Rectal smooth muscle tissue (tissue), 1 donor: ENCODE data around the gene ARID5B.

Experiments used
- H3K27ac ChIP-seq: one replicate; pipeline ENCODE4 v1.7.0; 2013; ENCODE audit warnings: low read depth, low read length, inconsistent platforms
- H3K27me3 ChIP-seq: one replicate; pipeline ENCODE4 v1.7.0; 2013; ENCODE audit warnings: low read length; ENCODE audit not compliant: control insufficient read depth, insufficient read depth
- H3K36me3 ChIP-seq: one replicate; pipeline ENCODE4 v1.7.0; 2013; ENCODE audit warnings: low read length; ENCODE audit not compliant: control insufficient read depth, insufficient read depth
- H3K4me1 ChIP-seq: one replicate; pipeline ENCODE4 v1.7.0; 2013; ENCODE audit warnings: low read length; ENCODE audit not compliant: control insufficient read depth, insufficient read depth
- H3K4me3 ChIP-seq: one replicate; pipeline ENCODE4 v1.7.0; 2013; ENCODE audit warnings: low read length
- H3K9ac ChIP-seq: one replicate; pipeline ENCODE4 v1.7.0; 2013; ENCODE audit warnings: low read length

ARID5B gene

GRCh38 chr10:62083412-62084267 lies 182.1 kb downstream of the ARID5B start:
- H3K27ac ChIP-seq, result peak overlapping the region; percentile 47
- peaks cover 7% of the 10 kb centered on the region for H3K36me3 ChIP-seq
- H3K9ac ChIP-seq, result no peak overlapping the region
- H3K4me3 ChIP-seq, result peak overlapping the region; percentile 17
- peaks cover 33% of the 10 kb centered on the region for H3K4me1 ChIP-seq
- no peaks in the 10 kb centered on the region for H3K27me3 ChIP-seq

DNA sequence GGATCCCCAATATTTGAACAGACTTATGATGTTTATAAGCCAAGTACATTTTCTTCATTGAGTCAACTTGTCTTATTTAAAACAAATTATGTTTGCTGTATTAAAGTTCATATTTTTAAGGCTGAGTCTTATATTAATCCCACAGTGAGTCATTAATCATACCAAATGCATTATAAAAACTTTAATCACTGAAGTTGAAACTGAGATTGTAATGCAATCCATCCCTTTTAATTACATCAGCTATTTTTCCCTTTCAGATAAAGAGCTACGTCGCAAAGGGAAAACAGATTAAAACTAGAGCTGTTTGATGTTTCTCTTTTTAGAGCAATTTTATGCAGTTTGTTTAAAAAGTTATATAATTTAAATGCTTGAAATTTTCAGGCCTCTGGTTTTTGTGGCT lies 183.0 kb downstream of the ARID5B start:
- Histone ChIP-seq H3K4me1 (peaks cover 33% of the 10 kb centered on the region), H3K36me3 (peaks cover 7% of the 10 kb centered on the region)

GRCh38 chr10:62085404-62085803 lies 183.9 kb downstream of the ARID5B start:
- H3K36me3 ChIP-seq, result peaks cover 5% of the 10 kb centered on the region
- no peak overlapping the region for H3K4me3 ChIP-seq
- H3K27me3 ChIP-seq, result no peaks in the 10 kb centered on the region
- H3K4me1 ChIP-seq, result peaks cover 33% of the 10 kb centered on the region
- no peak overlapping the region for H3K9ac ChIP-seq
- H3K27ac ChIP-seq, result peak overlapping the region; percentile 47

More for the DNA sequence above, 183.0 kb downstream of the ARID5B start:
- Histone ChIP-seq H3K27ac (peak overlapping the region; percentile 47), H3K9ac (no peak overlapping the region), H3K4me3 (no peak overlapping the region), H3K27me3 (no peaks in the 10 kb centered on the region)

DNA sequence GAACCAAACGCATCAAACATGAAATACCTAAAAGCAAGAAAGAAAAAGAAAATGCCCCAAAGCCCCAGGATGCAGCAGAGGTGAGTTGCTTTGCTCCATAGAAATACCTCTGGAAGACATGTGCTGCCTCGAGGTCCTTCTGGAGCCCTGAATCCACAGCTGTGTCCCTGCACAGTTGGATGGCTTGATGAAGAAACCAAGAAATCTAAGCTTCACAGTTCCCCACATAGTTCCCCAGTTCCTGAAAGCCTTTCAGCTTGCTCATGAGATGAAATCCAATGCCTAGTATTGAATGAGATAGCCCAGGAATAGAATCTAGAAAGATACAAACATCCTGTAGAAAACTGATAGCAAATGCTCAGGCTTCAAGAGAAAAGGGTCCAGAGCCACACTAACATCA lies 184.3 kb downstream of the ARID5B start:
- Histone ChIP-seq H3K4me3 (no peak overlapping the region), H3K9ac (no peak overlapping the region), H3K27ac (peak overlapping the region; percentile 2), H3K36me3 (peaks cover 6% of the 10 kb centered on the region), H3K27me3 (no peaks in the 10 kb centered on the region), H3K4me1 (peaks cover 32% of the 10 kb centered on the region)

DNA sequence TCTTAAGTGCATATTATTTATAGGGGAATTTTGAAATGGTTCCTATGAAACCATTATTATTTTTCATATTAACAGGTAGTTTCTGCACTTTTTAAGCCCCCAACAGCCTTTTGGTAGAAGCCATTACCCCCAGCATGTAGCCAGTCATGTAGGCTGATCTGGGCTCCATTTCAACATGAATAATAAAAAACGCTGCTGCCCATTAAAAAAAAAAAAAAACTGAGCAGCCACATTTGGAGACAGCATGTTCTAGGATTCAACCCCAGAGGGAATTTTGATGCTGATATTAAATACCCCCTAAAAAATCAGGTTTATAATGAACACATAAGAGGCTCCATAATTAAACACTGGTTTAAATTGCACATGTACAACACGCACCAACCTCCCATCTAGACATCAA lies 185.8 kb downstream of the ARID5B start:
- Histone ChIP-seq H3K4me1 (peaks cover 18% of the 10 kb centered on the region), H3K4me3 (no peak overlapping the region), H3K9ac (no peak overlapping the region), H3K36me3 (peaks cover 20% of the 10 kb centered on the region), H3K27me3 (no peaks in the 10 kb centered on the region), H3K27ac (no peak overlapping the region)

- Histone ChIP-seq H3K4me1 (peaks cover 14% of the 10 kb centered on the region), H3K4me3 (no peak overlapping the region), H3K27me3 (no peaks in the 10 kb centered on the region), H3K9ac (no peak overlapping the region), H3K27ac (no peak overlapping the region), H3K36me3 (peaks cover 24% of the 10 kb centered on the region)
Observed at GRCh38 chr10:62088786-62089185, 187.3 kb downstream of the ARID5B start.

- Histone ChIP-seq H3K4me1 (peaks cover 25% of the 10 kb centered on the region), H3K27ac (no peak overlapping the region), H3K27me3 (no peaks in the 10 kb centered on the region), H3K9ac (no peak overlapping the region), H3K4me3 (no peak overlapping the region), H3K36me3 (peaks cover 20% of the 10 kb centered on the region)
Observed at GRCh38 chr10:62092301-62093030, 191.0 kb downstream of the ARID5B start.

DNA sequence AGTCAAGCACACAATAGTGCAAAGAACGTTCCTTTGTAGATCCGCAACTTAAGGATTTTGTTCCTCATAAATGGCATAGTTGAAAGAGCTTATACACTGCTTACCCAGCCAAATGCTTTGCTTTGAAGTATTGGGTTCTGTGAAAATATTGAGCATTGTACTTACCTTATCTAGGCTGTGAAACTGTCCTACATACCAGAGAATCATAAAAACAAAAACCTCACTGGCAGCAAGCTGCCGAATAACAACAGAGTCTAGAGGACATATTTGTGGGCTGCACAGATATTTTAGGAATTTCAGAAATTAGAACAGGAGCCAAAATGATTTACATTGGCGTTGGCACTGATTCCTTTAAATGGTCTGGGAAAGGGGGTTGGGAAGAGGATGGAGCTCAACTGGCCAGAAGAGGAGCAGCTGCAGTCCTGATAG lies 192.4 kb downstream of the ARID5B start:
- peaks cover 20% of the 10 kb centered on the region for H3K36me3 ChIP-seq
- H3K27ac ChIP-seq, result peak overlapping the region; percentile 47
- H3K27me3 ChIP-seq, result no peaks in the 10 kb centered on the region
- peaks cover 25% of the 10 kb centered on the region for H3K4me1 ChIP-seq
- H3K9ac ChIP-seq, result no peak overlapping the region
- H3K4me3 ChIP-seq, result no peak overlapping the region

DNA sequence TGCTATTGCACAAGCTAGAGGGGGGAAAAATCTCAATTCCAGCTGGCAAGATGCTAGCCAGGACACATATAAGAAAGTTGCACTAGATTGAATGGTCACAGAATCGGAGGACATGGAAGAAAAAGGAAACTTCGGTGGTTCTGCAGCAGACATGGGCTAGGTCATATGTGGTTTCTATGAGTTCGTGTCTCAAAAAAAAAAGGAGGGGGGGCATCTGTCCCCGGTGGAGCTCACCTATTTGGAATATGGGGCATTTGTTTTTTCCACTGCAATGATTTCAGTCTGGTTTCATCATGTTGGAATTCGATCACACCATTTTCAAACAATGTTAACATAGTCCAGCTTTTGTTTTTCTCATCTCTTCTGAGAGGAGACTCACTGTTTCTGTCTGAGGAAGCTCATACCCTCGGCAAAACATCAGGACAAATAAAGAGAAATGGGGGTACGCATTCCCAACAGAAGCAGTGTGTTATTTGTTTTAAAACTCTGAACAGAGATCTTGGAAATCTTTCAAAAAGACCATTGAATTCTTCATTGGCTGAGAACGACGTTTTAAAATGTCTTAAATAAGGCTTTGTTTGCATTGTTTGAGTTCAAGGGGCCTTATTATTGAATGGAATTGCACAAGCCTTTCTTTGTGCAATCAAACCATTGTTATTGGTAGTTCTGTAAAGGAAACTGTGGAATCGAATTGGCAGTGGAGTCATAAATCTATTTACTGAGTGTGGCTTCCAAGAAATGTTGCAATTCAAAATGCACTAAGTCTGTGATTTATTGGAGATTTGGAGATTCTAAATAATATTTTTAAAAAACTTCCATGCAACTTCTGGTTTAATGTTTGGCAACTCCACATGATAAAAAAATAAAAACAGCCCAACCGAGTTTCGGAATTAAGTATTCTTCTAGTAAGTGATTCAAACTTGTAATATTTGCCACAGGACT lies 194.0 kb downstream of the ARID5B start:
- Histone ChIP-seq H3K4me3 (no peak overlapping the region), H3K36me3 (peaks cover 20% of the 10 kb centered on the region), H3K27ac (peak overlapping the region; percentile 58), H3K9ac (no peak overlapping the region), H3K27me3 (no peaks in the 10 kb centered on the region), H3K4me1 (peaks cover 25% of the 10 kb centered on the region)

- peaks cover 14% of the 10 kb centered on the region for H3K36me3 ChIP-seq
- H3K4me3 ChIP-seq, result no peak overlapping the region
- no peaks in the 10 kb centered on the region for H3K27me3 ChIP-seq
- H3K9ac ChIP-seq, result no peak overlapping the region
- peak overlapping the region; percentile 44 for H3K27ac ChIP-seq
- peaks cover 25% of the 10 kb centered on the region for H3K4me1 ChIP-seq
Observed at GRCh38 chr10:62096256-62096933, 194.9 kb downstream of the ARID5B start.

DNA sequence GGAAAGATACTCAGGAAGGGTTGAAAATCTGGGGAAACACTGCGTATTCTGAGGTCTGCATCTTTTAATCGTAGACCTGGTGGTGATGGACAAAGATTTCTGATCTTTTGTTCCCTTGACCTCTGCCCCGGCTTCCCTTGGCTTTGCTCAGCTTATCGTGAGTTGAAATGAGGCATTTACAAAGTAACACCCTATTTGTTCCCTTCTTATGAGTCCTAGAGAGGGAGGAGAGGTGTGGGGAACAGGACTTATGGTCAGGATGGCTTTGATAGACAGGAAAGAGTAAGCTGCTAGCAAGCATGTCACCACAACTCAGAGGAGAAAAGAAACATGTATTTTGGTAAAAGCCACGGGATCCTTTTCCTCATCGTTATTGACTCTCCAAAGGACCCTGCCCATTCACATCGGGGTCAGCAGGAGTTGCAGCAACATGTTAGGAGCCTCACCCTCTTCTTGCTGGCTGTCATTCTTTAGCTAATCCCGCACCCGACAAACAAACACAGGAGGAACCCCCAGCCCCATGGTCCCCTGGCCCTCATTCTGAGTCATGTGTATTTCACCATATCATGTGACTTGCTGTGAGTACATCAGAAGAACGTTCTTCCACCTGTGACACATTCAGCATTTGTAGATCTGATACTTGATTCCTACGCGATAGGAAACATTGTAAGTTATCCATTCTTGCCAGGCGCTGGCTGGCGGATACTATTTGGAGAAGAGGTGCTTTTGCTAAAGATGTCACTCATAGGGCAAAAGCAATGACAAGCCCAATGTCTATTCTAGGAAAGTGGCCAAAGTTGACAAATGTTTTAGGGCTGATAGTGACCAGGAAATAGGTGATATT lies 197.0 kb downstream of the ARID5B start:
- Histone ChIP-seq H3K4me3 (no peak overlapping the region), H3K4me1 (peaks cover 25% of the 10 kb centered on the region), H3K27me3 (no peaks in the 10 kb centered on the region), H3K27ac (no peak overlapping the region), H3K36me3 (no peaks in the 10 kb centered on the region), H3K9ac (no peak overlapping the region)
